PC-3 (cell line): ENCODE measurements around the gene CMTM3. TPM values are rescaled to one million over a fixed set of nuclear protein-coding genes. Genes with fewer than 3 reads are reported as not detected.

Experiments used
- ATAC-seq: fragments of 200-7000 bp; cut with Tn5 transposase; 2 replicates; pipeline ENCODE4 v1.9.1; 2020; ENCODE audit warnings: mild to moderate bottlenecking, moderate library complexity
- BruUV-seq: library from RNA; stranded (reverse); fragments of 400-500 nt; replicated peaks from 2 replicates; lab custom pipeline; 2021; lab: Mats Ljungman, UMichigan
- CTCF ChIA-PET: fragments of 300-600 bp; sonication (Branson Sonifier 250); formaldehyde crosslinking; loops from one replicate; lab custom pipeline; 2022; ENCODE audit warnings: antibody characterized with exemption; lab: Charles Lee
- POLR2A ChIA-PET: fragments of 300-600 bp; sonication (Branson Sonifier 250); formaldehyde crosslinking; loops from one replicate; lab custom pipeline; 2022; ENCODE audit warnings: antibody characterized with exemption; ENCODE audit not compliant: unreplicated experiment; lab: Charles Lee
- DNase-seq: peaks from one replicate; pipeline ENCODE4 v3.0.0-alpha.2; 2015
- H2AFZ ChIP-seq: fragments of 300-600 bp; sonication (generic); 2 replicates; pipeline ENCODE4 v1.6.0; 2016; ENCODE audit warnings: antibody characterized with exemption, low read length
- H3F3A ChIP-seq: fragments of 300-600 bp; sonication (generic); one replicate; pipeline ENCODE4 v1.6.0; 2017; ENCODE audit warnings: antibody characterized with exemption, low read length, control low read depth, mild to moderate bottlenecking; ENCODE audit not compliant: unreplicated experiment
- H3K27ac ChIP-seq: fragments of 300-600 bp; sonication (generic); 2 replicates; pipeline ENCODE4 v1.5.1; 2016; ENCODE audit warnings: mild to moderate bottlenecking, low read length
- H3K27me3 ChIP-seq: fragments of 300-600 bp; sonication (generic); 2 replicates; pipeline ENCODE4 v1.6.1; 2016; ENCODE audit warnings: low read length, mixed read lengths
- H3K36me3 ChIP-seq: fragments of 300-600 bp; sonication (generic); 2 replicates; pipeline ENCODE4 v1.6.1; 2016; ENCODE audit warnings: low read depth, mixed run types, low read length, mixed read lengths
- H3K4me1 ChIP-seq: fragments of 300-600 bp; sonication (generic); 2 replicates; pipeline ENCODE4 v1.5.1; 2016; ENCODE audit warnings: low read length; ENCODE audit not compliant: insufficient read depth
- H3K4me2 ChIP-seq: fragments of 300-600 bp; sonication (generic); 2 replicates; pipeline ENCODE4 v1.6.0; 2016; ENCODE audit warnings: low read length
- H3K4me3 ChIP-seq: fragments of 300-600 bp; sonication (generic); 2 replicates; pipeline ENCODE4 v1.5.1; 2016; ENCODE audit warnings: mild to moderate bottlenecking, low read length, mixed read lengths
- H3K79me2 ChIP-seq: fragments of 300-600 bp; sonication (generic); 2 replicates; pipeline ENCODE4 v1.6.1; 2017; ENCODE audit warnings: low read length, mixed read lengths
- H3K9ac ChIP-seq: fragments of 300-600 bp; sonication (generic); 2 replicates; pipeline ENCODE4 v1.6.0; 2016; ENCODE audit warnings: mild to moderate bottlenecking, low read length
- H3K9me2 ChIP-seq: fragments of 300-600 bp; sonication (generic); replicated peaks from 2 replicates; pipeline ENCODE4 v1.6.1; 2016; ENCODE audit warnings: mixed run types, low read length, mixed read lengths
- H3K9me3 ChIP-seq: fragments of 300-600 bp; sonication (generic); 2 replicates; pipeline ENCODE4 v1.6.1; 2016; ENCODE audit warnings: low read length, mixed read lengths
- H4K20me1 ChIP-seq: fragments of 300-600 bp; sonication (generic); 2 replicates; pipeline ENCODE4 v1.6.1; 2016; ENCODE audit warnings: low read length, mixed read lengths
- EZH2 ChIP-seq: fragments of 300-600 bp; sonication (generic); IDR thresholded peaks from one replicate; pipeline ENCODE4 v1.6.1; 2017; ENCODE audit warnings: antibody characterized with exemption, mild to moderate bottlenecking, low read length; ENCODE audit not compliant: unreplicated experiment
- EZH2phosphoT487 ChIP-seq: fragments of 300-600 bp; sonication (generic); IDR thresholded peaks from 2 replicates; pipeline ENCODE4 v1.6.1; 2018; ENCODE audit warnings: mild to moderate bottlenecking, antibody characterized with exemption, low read length, borderline replicate concordance
- intact Hi-C: fragments of 100-400 bp; cut with micrococcal nuclease; formaldehyde crosslinking; loops from 2 replicates; pipeline ENCODE4 v1.9.0; 2023
- total RNA-seq: library from RNA; depleted of rRNA; stranded (reverse); fragments of >200 nt; gene quantifications from 2 replicates; pipeline ENCODE4 v1.2.3, GENCODE V29; 2014
- TF ChIP-seq, protein P1 (sequence below): fragments of 300-600 bp; sonication (generic); conservative IDR thresholded peaks from 2 replicates; pipeline ENCODE4 v1.5.1; 2017; ENCODE audit warnings: antibody characterized with exemption, low read depth, mild to moderate bottlenecking, low read length

CMTM3 gene
- total RNA-seq, 1 experiment from 2014 or later = 9.5 TPM

DNA sequence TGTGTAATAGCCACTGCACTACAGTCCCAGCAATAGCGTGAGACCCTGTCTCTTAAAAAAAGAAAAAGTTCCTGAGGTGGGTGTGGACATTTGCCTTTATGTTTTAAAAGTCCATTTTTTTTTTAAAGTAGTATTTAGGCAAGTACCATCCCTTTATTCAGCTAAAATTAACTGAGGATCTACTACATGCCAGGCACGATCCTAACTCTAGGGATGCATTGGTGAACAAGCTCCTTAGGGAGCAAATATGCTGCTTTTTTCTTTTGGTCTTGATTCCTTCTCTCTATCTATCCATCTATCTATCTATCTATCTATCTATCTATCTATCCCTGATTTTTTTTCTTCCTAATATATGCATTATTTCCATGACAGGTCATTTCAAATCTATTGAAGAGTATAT, 44.7 kb downstream of the CMTM3 start:
- Histone ChIP-seq H3K4me1 (no peaks in the 10 kb centered on the region), H3K36me3 (no peaks in the 10 kb centered on the region), H3K4me2 (no peak overlapping the region), H3K27me3 (no peaks in the 10 kb centered on the region), H3K9me2 (no peaks in the 10 kb centered on the region), H4K20me1 (no peaks in the 10 kb centered on the region), H3K9ac (no peak overlapping the region), H3K79me2 (peaks cover 11% of the 10 kb centered on the region; the same call in 1 of the 2 replicates), H2AFZ (no peak overlapping the region), H3K27ac (no peak overlapping the region), H3F3A (no peaks in the 10 kb centered on the region), H3K9me3 (no peaks in the 10 kb centered on the region), H3K4me3 (no peak overlapping the region)
- intact Hi-C loops = no loop called here
- ChIA-PET POLR2A (no interaction called here), CTCF (interaction anchor here (0.6 kb wide), 1 partner anchor 16 kb away, joined by 6 read pairs; no protein-coding TSS in a partner anchor)
- ATAC-seq (no peak), DNase-seq (no peak)
- no TSS peak for BruUV-seq
- TF ChIP-seq, protein P1, sequence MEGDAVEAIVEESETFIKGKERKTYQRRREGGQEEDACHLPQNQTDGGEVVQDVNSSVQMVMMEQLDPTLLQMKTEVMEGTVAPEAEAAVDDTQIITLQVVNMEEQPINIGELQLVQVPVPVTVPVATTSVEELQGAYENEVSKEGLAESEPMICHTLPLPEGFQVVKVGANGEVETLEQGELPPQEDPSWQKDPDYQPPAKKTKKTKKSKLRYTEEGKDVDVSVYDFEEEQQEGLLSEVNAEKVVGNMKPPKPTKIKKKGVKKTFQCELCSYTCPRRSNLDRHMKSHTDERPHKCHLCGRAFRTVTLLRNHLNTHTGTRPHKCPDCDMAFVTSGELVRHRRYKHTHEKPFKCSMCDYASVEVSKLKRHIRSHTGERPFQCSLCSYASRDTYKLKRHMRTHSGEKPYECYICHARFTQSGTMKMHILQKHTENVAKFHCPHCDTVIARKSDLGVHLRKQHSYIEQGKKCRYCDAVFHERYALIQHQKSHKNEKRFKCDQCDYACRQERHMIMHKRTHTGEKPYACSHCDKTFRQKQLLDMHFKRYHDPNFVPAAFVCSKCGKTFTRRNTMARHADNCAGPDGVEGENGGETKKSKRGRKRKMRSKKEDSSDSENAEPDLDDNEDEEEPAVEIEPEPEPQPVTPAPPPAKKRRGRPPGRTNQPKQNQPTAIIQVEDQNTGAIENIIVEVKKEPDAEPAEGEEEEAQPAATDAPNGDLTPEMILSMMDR = no peak
- TF ChIP-seq EZH2phosphoT487 = no peak
- no peak for TF ChIP-seq EZH2

GRCh38 chr16:66649636-66650205, 45.2 kb downstream of the CMTM3 start:
- Histone ChIP-seq H3K79me2 (peaks cover 11% of the 10 kb centered on the region; the same call in 1 of the 2 replicates), H3K4me2 (no peak overlapping the region), H3K9me3 (no peaks in the 10 kb centered on the region), H3K9me2 (no peaks in the 10 kb centered on the region), H3K27me3 (no peaks in the 10 kb centered on the region), H4K20me1 (no peaks in the 10 kb centered on the region), H3K36me3 (no peaks in the 10 kb centered on the region), H3K9ac (no peak overlapping the region), H2AFZ (no peak overlapping the region), H3F3A (no peaks in the 10 kb centered on the region), H3K27ac (no peak overlapping the region), H3K4me3 (no peak overlapping the region), H3K4me1 (no peaks in the 10 kb centered on the region)
- ChIA-PET POLR2A (no interaction called here), CTCF (interaction anchor here (0.6 kb wide), 1 partner anchor 16 kb away, joined by 6 read pairs; no protein-coding TSS in a partner anchor)
- TF ChIP-seq EZH2 = no peak
- TF ChIP-seq, protein P1 = no peak
- no peak for TF ChIP-seq EZH2phosphoT487
- intact Hi-C loops = no loop called here
- DNase-seq = no peak
- ATAC-seq = no peak
- no TSS peak for BruUV-seq
